GM13977 (cell line): ENCODE results near the gene AHI1.

Source experiments
- DNase-seq: peaks from one replicate; pipeline ENCODE4 v3.0.0; 2012; ENCODE audit warnings: low spot score
- in situ Hi-C: fragments of 300-500 bp; cut with MboI; formaldehyde crosslinking; loops from one replicate; pipeline ENCODE4 v1.12.0; 2022; ENCODE audit warnings: low sequenced_read_pairs, low pct_unique_long_range_greater_than_20kb, mixed read lengths, inconsistent platforms; ENCODE audit not compliant: unreplicated experiment
- TF ChIP-seq, protein P1 (sequence below): IDR thresholded peaks from 2 replicates; pipeline ENCODE4 v1.5.1; 2012; ENCODE audit warnings: mild to moderate bottlenecking, control low read depth; ENCODE audit not compliant: insufficient read depth; ENCODE audit errors: extremely low read depth, missing control alignments

The AHI1 gene

DNA sequence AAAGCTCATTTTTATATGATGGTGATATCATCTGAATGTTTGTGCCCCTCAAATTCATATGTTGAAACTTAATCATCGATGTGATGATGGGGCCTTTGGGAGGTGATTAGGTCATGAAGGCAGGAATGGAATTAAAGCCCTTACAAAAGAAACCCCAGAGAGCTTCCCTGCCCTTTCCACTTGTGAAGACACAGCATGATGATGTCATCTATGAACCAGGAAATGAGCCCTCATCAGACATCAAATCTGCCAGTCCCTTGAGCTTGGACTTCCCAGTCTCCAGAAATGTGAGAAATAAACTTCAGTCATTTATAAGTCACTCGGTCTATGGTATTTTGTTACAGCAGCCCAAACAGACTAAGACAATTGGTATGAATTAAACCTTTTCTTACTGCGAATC is 163.4 kb downstream of the AHI1 start:
- no peak for DNase-seq
- TF ChIP-seq, protein P1, sequence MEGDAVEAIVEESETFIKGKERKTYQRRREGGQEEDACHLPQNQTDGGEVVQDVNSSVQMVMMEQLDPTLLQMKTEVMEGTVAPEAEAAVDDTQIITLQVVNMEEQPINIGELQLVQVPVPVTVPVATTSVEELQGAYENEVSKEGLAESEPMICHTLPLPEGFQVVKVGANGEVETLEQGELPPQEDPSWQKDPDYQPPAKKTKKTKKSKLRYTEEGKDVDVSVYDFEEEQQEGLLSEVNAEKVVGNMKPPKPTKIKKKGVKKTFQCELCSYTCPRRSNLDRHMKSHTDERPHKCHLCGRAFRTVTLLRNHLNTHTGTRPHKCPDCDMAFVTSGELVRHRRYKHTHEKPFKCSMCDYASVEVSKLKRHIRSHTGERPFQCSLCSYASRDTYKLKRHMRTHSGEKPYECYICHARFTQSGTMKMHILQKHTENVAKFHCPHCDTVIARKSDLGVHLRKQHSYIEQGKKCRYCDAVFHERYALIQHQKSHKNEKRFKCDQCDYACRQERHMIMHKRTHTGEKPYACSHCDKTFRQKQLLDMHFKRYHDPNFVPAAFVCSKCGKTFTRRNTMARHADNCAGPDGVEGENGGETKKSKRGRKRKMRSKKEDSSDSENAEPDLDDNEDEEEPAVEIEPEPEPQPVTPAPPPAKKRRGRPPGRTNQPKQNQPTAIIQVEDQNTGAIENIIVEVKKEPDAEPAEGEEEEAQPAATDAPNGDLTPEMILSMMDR: no peak
- in situ Hi-C loops: no loop called here

DNA sequence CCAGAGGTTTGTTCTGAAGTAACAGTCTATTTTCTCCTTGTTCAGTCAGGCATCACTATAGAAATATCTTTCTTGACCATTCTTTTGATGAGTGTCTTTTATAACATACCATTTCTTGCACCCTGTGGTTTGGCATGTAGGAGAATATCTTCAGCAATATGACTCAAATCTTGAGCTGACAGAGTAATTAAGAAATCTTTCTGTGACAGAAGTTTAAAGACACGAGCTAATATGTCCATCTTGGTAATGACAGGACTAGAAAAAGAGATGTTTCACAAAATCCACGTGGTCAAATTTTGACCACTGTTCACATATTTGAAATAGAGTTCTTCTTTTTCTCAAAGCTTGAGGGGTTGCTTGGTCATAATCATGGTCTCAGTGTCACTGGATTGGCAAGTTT is 166.5 kb downstream of the AHI1 start:
- TF ChIP-seq, protein P1: no peak
- in situ Hi-C loops: no loop called here
- DNase-seq: peak; percentile 31

GRCh38 chr6:135329851-135330803 is 167.4 kb downstream of the AHI1 start:
- DNase-seq: peak; percentile 36
- TF ChIP-seq, protein P1: peak; percentile 31
- in situ Hi-C loops: no loop called here

- TF ChIP-seq, protein P1: no peak
- in situ Hi-C loops: no loop called here
- DNase-seq: no peak
Measured at GRCh38 chr6:135328136-135328535, 169.4 kb downstream of the AHI1 start.

- TF ChIP-seq, protein P1: no peak
- no peak for DNase-seq
- in situ Hi-C loops: no loop called here
Measured at GRCh38 chr6:135325624-135326424, 171.7 kb downstream of the AHI1 start.

- no peak for DNase-seq
- TF ChIP-seq, protein P1: no peak
- in situ Hi-C loops: no loop called here
Measured at GRCh38 chr6:135324531-135324930, 173.0 kb downstream of the AHI1 start.
